ENCODE results near the gene IZUMO1. TPM values are rescaled to one million over a fixed set of nuclear protein-coding genes. Genes with fewer than 3 reads are reported as not detected.

The IZUMO1 gene
- total RNA-seq, 4 donors from 2014 or later = 2.1 TPM; not detected in 3

DNA sequence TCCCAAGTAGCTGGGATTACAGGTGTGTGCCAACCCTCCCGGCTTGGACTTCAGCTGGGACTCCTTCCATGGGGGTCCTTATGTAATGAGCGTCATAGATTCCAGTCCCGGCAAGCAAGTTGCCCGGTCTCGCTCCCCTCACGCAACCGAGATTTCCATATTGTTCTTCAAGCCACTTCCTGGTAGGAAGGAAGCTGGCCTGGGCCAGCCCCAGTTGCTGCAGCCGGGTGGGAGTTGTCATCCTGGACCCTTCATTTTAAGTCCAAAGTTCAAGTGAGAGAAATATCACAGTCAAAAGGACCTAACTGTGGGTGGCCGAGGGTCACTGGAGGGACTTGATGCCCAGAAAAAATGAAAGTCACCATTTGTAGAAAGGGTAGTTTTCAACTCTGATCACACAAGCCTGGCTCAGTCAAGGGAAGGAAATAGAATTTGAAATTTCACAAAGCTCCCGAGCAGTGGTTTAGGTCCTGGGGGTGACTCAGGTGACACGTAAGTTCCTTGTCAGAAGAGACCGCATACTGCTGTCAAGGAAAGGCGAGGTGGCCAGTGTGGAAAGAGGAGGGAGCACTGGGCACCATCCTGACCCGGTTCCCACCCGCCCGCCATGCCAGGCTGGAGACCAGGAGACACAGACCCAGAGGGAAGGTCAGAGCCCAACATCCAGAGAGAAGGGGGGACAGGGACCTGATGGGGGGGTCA, 13.9 kb upstream of the IZUMO1 start:
- Histone ChIP-seq H3K4me1 (peaks cover 10 to 14% of the 10 kb centered on the region in 2 donors), H3K27ac (peak overlapping the region; percentile 30 to 73 (median 68)), H3K27me3 (no peaks in the 10 kb centered on the region), H3K9me3 (no peaks in the 10 kb centered on the region), H3K4me3 (no peak overlapping the region), H3K36me3 (no peaks in the 10 kb centered on the region)
- intact Hi-C loops (cut with DNase I; ENCODE audit: low total_unique reads) (no loop called here), in situ Hi-C loops (cut with MboI; ENCODE audit: low sequenced_read_pairs in 4 of 4) (no loop called here)
- no peak for ATAC-seq
- no peak for TF ChIP-seq POLR2A (IDR thresholded peaks at IDR 0.05)
- TF ChIP-seq, protein P1, sequence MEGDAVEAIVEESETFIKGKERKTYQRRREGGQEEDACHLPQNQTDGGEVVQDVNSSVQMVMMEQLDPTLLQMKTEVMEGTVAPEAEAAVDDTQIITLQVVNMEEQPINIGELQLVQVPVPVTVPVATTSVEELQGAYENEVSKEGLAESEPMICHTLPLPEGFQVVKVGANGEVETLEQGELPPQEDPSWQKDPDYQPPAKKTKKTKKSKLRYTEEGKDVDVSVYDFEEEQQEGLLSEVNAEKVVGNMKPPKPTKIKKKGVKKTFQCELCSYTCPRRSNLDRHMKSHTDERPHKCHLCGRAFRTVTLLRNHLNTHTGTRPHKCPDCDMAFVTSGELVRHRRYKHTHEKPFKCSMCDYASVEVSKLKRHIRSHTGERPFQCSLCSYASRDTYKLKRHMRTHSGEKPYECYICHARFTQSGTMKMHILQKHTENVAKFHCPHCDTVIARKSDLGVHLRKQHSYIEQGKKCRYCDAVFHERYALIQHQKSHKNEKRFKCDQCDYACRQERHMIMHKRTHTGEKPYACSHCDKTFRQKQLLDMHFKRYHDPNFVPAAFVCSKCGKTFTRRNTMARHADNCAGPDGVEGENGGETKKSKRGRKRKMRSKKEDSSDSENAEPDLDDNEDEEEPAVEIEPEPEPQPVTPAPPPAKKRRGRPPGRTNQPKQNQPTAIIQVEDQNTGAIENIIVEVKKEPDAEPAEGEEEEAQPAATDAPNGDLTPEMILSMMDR (IDR thresholded peaks at IDR 0.05 in 4 of 5, conservative IDR thresholded peaks at IDR 0.05 in 1 of 5) = no peak
- no peak for DNase-seq

GRCh38 chr19:48757741-48758144, 11.0 kb upstream of the IZUMO1 start:
- TF ChIP-seq, protein P1 (IDR thresholded peaks at IDR 0.05 in 4 of 5, conservative IDR thresholded peaks at IDR 0.05 in 1 of 5) = no peak
- TF ChIP-seq POLR2A (IDR thresholded peaks at IDR 0.05) = no peak
- no peaks in the 10 kb centered on the region for H3K27me3 ChIP-seq
- no peaks in the 10 kb centered on the region for H3K9me3 ChIP-seq
- DNase-seq (no peak), ATAC-seq (no peak)
- peaks cover 21% of the 10 kb centered on the region in 2 donors for H3K4me1 ChIP-seq
- intact Hi-C loops (cut with DNase I; ENCODE audit: low total_unique reads) (no loop called here), in situ Hi-C loops (cut with MboI; ENCODE audit: low sequenced_read_pairs in 4 of 4) (no loop called here)
- no peak overlapping the region for H3K4me3 ChIP-seq
- H3K27ac ChIP-seq = no peak overlapping the region
- no peaks in the 10 kb centered on the region for H3K36me3 ChIP-seq

GRCh38 chr19:48757089-48757675, 10.5 kb upstream of the IZUMO1 start:
- H3K36me3 ChIP-seq = no peaks in the 10 kb centered on the region
- H3K27ac ChIP-seq = no peak overlapping the region
- DNase-seq (no peak), ATAC-seq (no peak)
- no peak overlapping the region for H3K4me3 ChIP-seq
- H3K27me3 ChIP-seq = no peaks in the 10 kb centered on the region
- in situ Hi-C loops (cut with MboI; ENCODE audit: low sequenced_read_pairs in 4 of 4) = no loop called here
- H3K9me3 ChIP-seq = no peaks in the 10 kb centered on the region
- peaks cover 21 to 24% of the 10 kb centered on the region in 2 donors for H3K4me1 ChIP-seq
- TF ChIP-seq POLR2A (IDR thresholded peaks at IDR 0.05) = no peak
- TF ChIP-seq, protein P1 (IDR thresholded peaks at IDR 0.05 in 4 of 5, conservative IDR thresholded peaks at IDR 0.05 in 1 of 5) = no peak
- intact Hi-C loops (cut with DNase I; ENCODE audit: low total_unique reads) = no loop called here

DNA sequence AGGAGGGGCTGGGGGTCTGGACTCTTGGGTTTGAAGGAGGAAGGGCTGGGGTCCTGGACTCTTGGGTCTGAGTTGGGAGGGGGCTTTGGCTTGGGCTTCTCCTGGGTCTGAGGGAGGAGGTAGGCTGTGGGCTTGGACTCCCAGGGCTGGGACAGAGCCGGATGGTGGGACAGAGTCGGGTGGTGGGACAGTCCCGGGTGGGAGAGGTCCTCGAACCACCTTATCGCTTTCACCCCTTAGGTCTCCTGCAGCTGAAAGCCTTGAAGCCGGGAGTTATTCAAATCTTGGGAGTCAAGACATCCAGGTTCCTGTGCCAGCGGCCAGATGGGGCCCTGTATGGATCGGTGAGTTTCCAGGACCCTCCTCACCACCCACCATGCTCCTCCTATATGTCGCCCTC, 10.0 kb upstream of the IZUMO1 start:
- Histone ChIP-seq H3K4me3 (no peak overlapping the region), H3K27me3 (no peaks in the 10 kb centered on the region), H3K36me3 (no peaks in the 10 kb centered on the region), H3K4me1 (peaks cover 21 to 24% of the 10 kb centered on the region in 2 donors), H3K9me3 (no peaks in the 10 kb centered on the region), H3K27ac (peak overlapping the region in 1 of 4 donors; percentile 71)
- ATAC-seq = no peak
- no peak for TF ChIP-seq POLR2A (IDR thresholded peaks at IDR 0.05)
- TF ChIP-seq, protein P1 (IDR thresholded peaks at IDR 0.05 in 4 of 5, conservative IDR thresholded peaks at IDR 0.05 in 1 of 5) = no peak
- in situ Hi-C loops (cut with MboI; ENCODE audit: low sequenced_read_pairs in 4 of 4) = no loop called here
- DNase-seq = no peak
- intact Hi-C loops (cut with DNase I; ENCODE audit: low total_unique reads) = no loop called here

All from gastrocnemius medialis (tissue), 4 donors.